Keratinocyte (primary cell): ENCODE data around the gene ASCL2. TPM values are rescaled to one million over a fixed set of nuclear protein-coding genes. Genes with fewer than 3 reads are reported as not detected.

Experiments used
- DNase-seq: peaks from one replicate; pipeline ENCODE4 v3.0.0-alpha.2; 2011; ENCODE audit warnings: low read depth, missing footprints, low spot score
- FAIRE-seq: peaks from 2 replicates; lab custom pipeline; 2011; peaks lifted over from hg19 to GRCh38; lab: Jason Lieb, UNC
- H2AFZ ChIP-seq: 2 replicates; pipeline ENCODE4 v1.6.0; 2012; ENCODE audit warnings: low read length, control low read depth, inconsistent platforms; ENCODE audit not compliant: control insufficient read depth
- H3K27ac ChIP-seq: 2 replicates; pipeline ENCODE4 v1.5.1; 2011; ENCODE audit warnings: low read length; ENCODE audit not compliant: control insufficient read depth, insufficient read depth
- H3K27me3 ChIP-seq: 3 replicates; pipeline ENCODE4 v1.6.0; 2011; ENCODE audit warnings: low read length; ENCODE audit not compliant: control insufficient read depth, insufficient read depth; ENCODE audit errors: extremely low read depth
- H3K36me3 ChIP-seq, 2 experiments: 2 replicates in 1 of 2; 3 replicates in 1 of 2; pipeline ENCODE4 v1.5.1; 2011; ENCODE audit warnings: low read length in 2 of 2, mild to moderate bottlenecking in 1 of 2; ENCODE audit not compliant: control insufficient read depth in 2 of 2, insufficient read depth in 2 of 2; ENCODE audit errors: extremely low read depth in 1 of 2
- H3K4me1 ChIP-seq: 3 replicates; pipeline ENCODE4 v1.5.1; 2011; ENCODE audit warnings: low read length; ENCODE audit not compliant: control insufficient read depth, insufficient read depth; ENCODE audit errors: extremely low read depth
- H3K4me2 ChIP-seq: 3 replicates; pipeline ENCODE4 v1.6.0; 2011; ENCODE audit warnings: low read depth, low read length; ENCODE audit not compliant: control insufficient read depth, insufficient read depth; ENCODE audit errors: extremely low read depth
- H3K4me3 ChIP-seq, 3 experiments: fragments of 200-600 bp in 1 of 3; sonication (generic) in 1 of 3; 2 replicates in 2 of 3; 3 replicates in 1 of 3; pipeline ENCODE4 v1.5.1; 2011 to 2016; ENCODE audit warnings: low read length in 3 of 3, mild to moderate bottlenecking in 3 of 3, control low read depth in 2 of 3, inconsistent platforms in 1 of 3, low read depth in 1 of 3, mixed read lengths in 1 of 3, mixed run types in 1 of 3, moderate library complexity in 1 of 3; ENCODE audit not compliant: control insufficient read depth in 2 of 3, insufficient read depth in 2 of 3; ENCODE audit errors: extremely low read depth in 1 of 3
- H3K79me2 ChIP-seq: 2 replicates; pipeline ENCODE4 v1.6.0; 2012; ENCODE audit warnings: low read length; ENCODE audit not compliant: control insufficient read depth, insufficient read depth
- H3K9ac ChIP-seq: 3 replicates; pipeline ENCODE4 v1.6.0; 2011; ENCODE audit warnings: low read length; ENCODE audit not compliant: control insufficient read depth, insufficient read depth; ENCODE audit errors: extremely low read depth
- H3K9me1 ChIP-seq: 3 replicates; pipeline ENCODE4 v1.6.0; 2011; ENCODE audit warnings: low read length; ENCODE audit not compliant: control insufficient read depth, insufficient read depth; ENCODE audit errors: extremely low read depth
- H3K9me3 ChIP-seq: 2 replicates; pipeline ENCODE4 v1.5.1; 2012; ENCODE audit warnings: low read depth, low read length; ENCODE audit not compliant: control insufficient read depth
- H4K20me1 ChIP-seq: 3 replicates; pipeline ENCODE4 v1.6.0; 2011; ENCODE audit warnings: low read length; ENCODE audit not compliant: control insufficient read depth, insufficient read depth; ENCODE audit errors: extremely low read depth
- EZH2 ChIP-seq: IDR thresholded peaks from one replicate; pipeline ENCODE4 v1.6.1; 2012; ENCODE audit warnings: inconsistent platforms, mild to moderate bottlenecking, low read length, moderate library complexity
- dilution Hi-C: fragments of 300-500 bp; cut with MboI; formaldehyde crosslinking; loops from one replicate; pipeline ENCODE4 v1.7.0; 2020; ENCODE audit warnings: low sequenced_read_pairs; ENCODE audit not compliant: extremely low pct_ligation_motif_present
- polyA plus RNA-seq, 5 experiments: library from polyadenylated mRNA; depleted of rRNA in 3 of 5; stranded (reverse) in 3 of 5; stranded (forward) in 1 of 5; unstranded in 1 of 5; fragments of >200 nt; gene quantifications; 1 replicate in 1 of 5; 2 replicates in 3 of 5; 3 replicates in 1 of 5; pipeline versions ENCODE4 v1.2.1 to v1.2.3, GENCODE V29; 2011 to 2012; ENCODE audit warnings: missing spikeins in 2 of 5, low read depth in 1 of 5, low replicate concordance in 1 of 5
- TF ChIP-seq, protein P1 (sequence below), 3 experiments: IDR thresholded peaks in 1 of 3; conservative IDR thresholded peaks in 1 of 3; optimal IDR thresholded peaks in 1 of 3; 2 replicates in 2 of 3; 3 replicates in 1 of 3; pipeline versions ENCODE3 to v1.5.1; 2011; ENCODE audit warnings: low read length in 3 of 3, mild to moderate bottlenecking in 3 of 3, moderate library complexity in 2 of 3, control low read depth in 1 of 3, inconsistent platforms in 1 of 3; ENCODE audit not compliant: insufficient read depth in 2 of 3; ENCODE audit errors: extremely low read depth in 1 of 3

The ASCL2 gene
- polyA plus RNA-seq, 1 donor (not counting 4 experiments of a cell fraction or from before 2014, with no cell fraction given), result 0.26 TPM

DNA sequence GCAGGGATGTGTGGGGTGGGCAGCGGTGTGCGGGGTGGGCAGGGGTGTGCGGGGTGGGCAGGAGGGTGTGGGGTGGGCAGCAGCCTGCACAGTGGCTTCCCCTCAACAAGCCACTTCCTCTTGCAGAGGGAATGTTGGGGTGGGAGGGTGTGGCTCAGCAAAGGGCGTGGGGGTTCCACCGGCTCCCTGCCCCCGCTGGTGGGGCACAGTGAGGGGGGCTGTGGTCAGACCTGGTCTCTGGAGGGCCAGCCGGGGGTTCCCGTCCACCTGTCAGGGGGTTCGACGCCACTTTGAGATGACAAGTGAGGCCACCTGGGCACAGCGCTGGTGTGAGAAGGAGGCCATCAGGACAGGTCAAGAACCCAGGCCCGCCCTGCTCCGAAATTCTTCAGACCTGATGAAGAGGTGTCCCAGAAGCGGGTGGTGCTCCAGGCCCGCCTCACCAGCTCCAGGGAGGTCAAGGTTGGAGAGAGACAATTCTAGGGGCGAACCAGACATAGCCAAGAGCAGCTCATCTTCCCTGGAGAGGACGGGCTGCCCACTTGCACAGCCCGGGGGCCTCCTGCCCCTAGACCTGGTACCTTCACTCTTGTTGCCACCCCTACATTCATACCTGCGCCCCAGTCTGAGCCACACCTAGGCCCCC, 30.0 kb upstream of the ASCL2 start:
- no peak overlapping the region for H3K4me3 ChIP-seq
- peaks cover 11% of the 10 kb centered on the region for H3K27me3 ChIP-seq
- no peaks in the 10 kb centered on the region for H3K79me2 ChIP-seq
- H4K20me1 ChIP-seq, result no peaks in the 10 kb centered on the region
- H2AFZ ChIP-seq, result no peak overlapping the region
- no peak for DNase-seq
- no peak for FAIRE-seq
- no peak overlapping the region for H3K9ac ChIP-seq
- H3K36me3 ChIP-seq, result no peaks in the 10 kb centered on the region
- no peak overlapping the region for H3K4me2 ChIP-seq
- H3K9me1 ChIP-seq, result no peaks in the 10 kb centered on the region
- dilution Hi-C loops, result no loop called here
- TF ChIP-seq, protein P1, sequence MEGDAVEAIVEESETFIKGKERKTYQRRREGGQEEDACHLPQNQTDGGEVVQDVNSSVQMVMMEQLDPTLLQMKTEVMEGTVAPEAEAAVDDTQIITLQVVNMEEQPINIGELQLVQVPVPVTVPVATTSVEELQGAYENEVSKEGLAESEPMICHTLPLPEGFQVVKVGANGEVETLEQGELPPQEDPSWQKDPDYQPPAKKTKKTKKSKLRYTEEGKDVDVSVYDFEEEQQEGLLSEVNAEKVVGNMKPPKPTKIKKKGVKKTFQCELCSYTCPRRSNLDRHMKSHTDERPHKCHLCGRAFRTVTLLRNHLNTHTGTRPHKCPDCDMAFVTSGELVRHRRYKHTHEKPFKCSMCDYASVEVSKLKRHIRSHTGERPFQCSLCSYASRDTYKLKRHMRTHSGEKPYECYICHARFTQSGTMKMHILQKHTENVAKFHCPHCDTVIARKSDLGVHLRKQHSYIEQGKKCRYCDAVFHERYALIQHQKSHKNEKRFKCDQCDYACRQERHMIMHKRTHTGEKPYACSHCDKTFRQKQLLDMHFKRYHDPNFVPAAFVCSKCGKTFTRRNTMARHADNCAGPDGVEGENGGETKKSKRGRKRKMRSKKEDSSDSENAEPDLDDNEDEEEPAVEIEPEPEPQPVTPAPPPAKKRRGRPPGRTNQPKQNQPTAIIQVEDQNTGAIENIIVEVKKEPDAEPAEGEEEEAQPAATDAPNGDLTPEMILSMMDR (optimal IDR thresholded peaks at IDR 0.05 in 1 of 3, IDR thresholded peaks at IDR 0.05 in 1 of 3, conservative IDR thresholded peaks at IDR 0.05 in 1 of 3; ENCODE audit: extremely low read depth in 1 of 3, insufficient read depth in 2 of 3, low read length in 3 of 3), result no peak
- no peak for TF ChIP-seq EZH2
- H3K9me3 ChIP-seq, result no peaks in the 10 kb centered on the region
- H3K27ac ChIP-seq, result no peak overlapping the region
- H3K4me1 ChIP-seq, result no peaks in the 10 kb centered on the region

DNA sequence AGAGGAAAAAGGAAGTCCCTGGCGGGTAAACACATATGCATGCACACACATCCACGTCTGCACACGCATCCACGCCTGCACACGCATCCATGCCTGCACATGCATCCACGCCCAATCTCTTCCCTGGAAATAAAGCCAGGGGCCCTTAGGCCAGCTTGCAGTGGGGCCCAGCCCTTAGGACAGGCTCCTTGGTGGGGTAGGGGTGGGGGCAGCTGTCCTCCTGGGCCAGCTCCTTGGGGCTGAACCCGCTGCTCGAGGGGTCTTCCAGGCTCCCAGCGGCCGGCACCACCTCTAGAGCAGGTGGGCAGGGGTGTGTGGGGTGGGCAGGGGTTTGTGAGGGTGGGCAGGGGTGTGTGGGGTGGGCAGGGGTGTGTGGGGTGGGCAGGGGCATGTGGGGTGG, 29.4 kb upstream of the ASCL2 start:
- no peak for FAIRE-seq
- H3K4me2 ChIP-seq, result no peak overlapping the region
- H3K27me3 ChIP-seq, result peaks cover 11% of the 10 kb centered on the region
- H3K79me2 ChIP-seq, result no peaks in the 10 kb centered on the region
- no peak overlapping the region for H3K27ac ChIP-seq
- no peak for DNase-seq
- H2AFZ ChIP-seq, result no peak overlapping the region
- no peaks in the 10 kb centered on the region for H3K9me1 ChIP-seq
- no peaks in the 10 kb centered on the region for H3K36me3 ChIP-seq
- no peaks in the 10 kb centered on the region for H4K20me1 ChIP-seq
- no peaks in the 10 kb centered on the region for H3K4me1 ChIP-seq
- TF ChIP-seq, protein P1 (optimal IDR thresholded peaks at IDR 0.05 in 1 of 3, IDR thresholded peaks at IDR 0.05 in 1 of 3, conservative IDR thresholded peaks at IDR 0.05 in 1 of 3; ENCODE audit: extremely low read depth in 1 of 3, insufficient read depth in 2 of 3, low read length in 3 of 3), result no peak
- TF ChIP-seq EZH2, result no peak
- dilution Hi-C loops, result no loop called here
- no peak overlapping the region for H3K9ac ChIP-seq
- H3K9me3 ChIP-seq, result no peaks in the 10 kb centered on the region
- no peak overlapping the region for H3K4me3 ChIP-seq
